ENCODE measurements around the gene MT1B. TPM values are rescaled to one million over a fixed set of nuclear protein-coding genes. Genes with fewer than 3 reads are reported as not detected.

Gene MT1B
- total and polyA plus RNA-seq, 7 donors = not detected

DNA sequence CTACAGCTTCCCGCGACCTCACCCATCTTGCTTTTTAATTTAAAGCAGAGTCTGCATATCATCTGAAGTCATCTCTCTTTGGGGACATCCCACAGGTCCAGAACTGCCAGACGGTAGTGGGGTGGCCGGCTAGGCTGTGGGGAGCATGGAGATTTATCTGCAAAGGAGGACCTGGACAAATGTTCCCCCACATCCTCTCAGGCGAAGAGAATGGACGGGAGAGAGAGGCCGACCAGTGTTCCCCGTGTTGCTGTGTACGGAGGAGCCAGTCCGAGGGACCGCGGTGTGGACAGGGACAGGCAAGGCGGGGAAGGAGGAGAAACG, 19.9 kb upstream of the MT1B start:
- no peaks in the 10 kb centered on the region for H3K9me3 ChIP-seq
- peak in 1 of 4 donors; percentile 19 for ATAC-seq
- 40 to 46% (median 41%) methylated on average over 12 to 14 of the region's 14 CpGs for WGBS, 3 donors
- DNase-seq = no peak
- H3K27ac ChIP-seq = peak overlapping the region; percentile 34
- H3K36me3 ChIP-seq (ENCODE audit: insufficient read depth in 1 of 2, low read depth in 1 of 2) = no peaks in the 10 kb centered on the region
- TF ChIP-seq, protein P1, sequence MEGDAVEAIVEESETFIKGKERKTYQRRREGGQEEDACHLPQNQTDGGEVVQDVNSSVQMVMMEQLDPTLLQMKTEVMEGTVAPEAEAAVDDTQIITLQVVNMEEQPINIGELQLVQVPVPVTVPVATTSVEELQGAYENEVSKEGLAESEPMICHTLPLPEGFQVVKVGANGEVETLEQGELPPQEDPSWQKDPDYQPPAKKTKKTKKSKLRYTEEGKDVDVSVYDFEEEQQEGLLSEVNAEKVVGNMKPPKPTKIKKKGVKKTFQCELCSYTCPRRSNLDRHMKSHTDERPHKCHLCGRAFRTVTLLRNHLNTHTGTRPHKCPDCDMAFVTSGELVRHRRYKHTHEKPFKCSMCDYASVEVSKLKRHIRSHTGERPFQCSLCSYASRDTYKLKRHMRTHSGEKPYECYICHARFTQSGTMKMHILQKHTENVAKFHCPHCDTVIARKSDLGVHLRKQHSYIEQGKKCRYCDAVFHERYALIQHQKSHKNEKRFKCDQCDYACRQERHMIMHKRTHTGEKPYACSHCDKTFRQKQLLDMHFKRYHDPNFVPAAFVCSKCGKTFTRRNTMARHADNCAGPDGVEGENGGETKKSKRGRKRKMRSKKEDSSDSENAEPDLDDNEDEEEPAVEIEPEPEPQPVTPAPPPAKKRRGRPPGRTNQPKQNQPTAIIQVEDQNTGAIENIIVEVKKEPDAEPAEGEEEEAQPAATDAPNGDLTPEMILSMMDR (IDR thresholded peaks at IDR 0.05) = no peak
- peaks cover 0 to 2% (median 0%) of the 10 kb centered on the region in 3 donors for H3K27me3 ChIP-seq (ENCODE audit: insufficient read depth in 3 of 3, low read length in 2 of 3)
- intact Hi-C loops (cut with DNase I) = loop anchor here in 1 of 2 donors (5.0 kb wide), 1 partner anchor 41 kb away; no protein-coding TSS in a partner anchor
- peak overlapping the region; percentile 67 for H3K4me3 ChIP-seq
- peaks cover 16% of the 10 kb centered on the region for H3K4me1 ChIP-seq

DNA sequence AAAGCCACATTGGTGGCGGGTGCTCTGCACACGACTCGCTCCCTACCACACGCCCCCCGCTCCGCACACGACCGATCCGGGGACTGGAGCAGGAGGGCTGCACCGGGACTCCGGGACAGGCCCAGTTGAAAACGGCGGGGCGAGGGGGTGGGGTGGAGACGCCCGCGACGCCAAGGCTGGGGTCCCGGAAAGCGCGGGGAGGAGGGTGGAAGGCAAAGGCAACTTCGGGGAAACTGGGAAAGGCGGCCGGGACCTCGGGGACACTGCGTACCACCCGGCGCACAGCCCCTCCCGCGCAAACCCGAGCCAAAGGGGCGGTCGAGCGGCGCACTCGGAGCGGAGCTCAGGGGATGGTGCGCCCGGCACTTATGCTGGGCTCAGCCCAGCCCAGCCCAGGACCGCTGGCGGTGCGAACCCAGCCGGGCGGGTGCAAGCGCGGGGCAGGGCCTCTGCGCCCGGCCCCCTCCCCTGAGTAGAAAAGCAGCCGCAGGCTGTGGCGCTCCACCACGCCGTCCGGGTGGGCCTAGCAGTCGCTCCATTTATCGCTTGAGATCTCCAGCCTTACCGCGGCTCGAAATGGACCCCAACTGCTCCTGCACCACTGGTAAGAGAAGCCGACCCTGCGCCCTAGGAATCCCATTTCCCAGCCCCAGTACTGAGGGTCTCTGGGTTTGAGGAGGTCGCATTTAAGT, 19.4 kb upstream of the MT1B start, which contains the start of gene MT1M:
MT1M (plus strand) TSS at position 504 of the 692 bp plus-strand sequence; CDS start at position 577, 73 bp downstream.
- DNase-seq = peak; percentile 82 to 85
- intact Hi-C loops (cut with DNase I) = loop anchor here in 1 of 2 donors (5.0 kb wide), 1 partner anchor 40 kb away; no protein-coding TSS in a partner anchor
- Histone ChIP-seq H3K27ac (peak within 1 kb of the TSS; percentile 34), H3K36me3 (ENCODE audit: insufficient read depth in 1 of 2, low read depth in 1 of 2) (no peaks in the 10 kb centered on the region), H3K4me3 (peak within 1 kb of the TSS; percentile 67), H3K4me1 (peaks cover 12% of the 10 kb centered on the region), H3K9me3 (no peaks in the 10 kb centered on the region), H3K27me3 (ENCODE audit: insufficient read depth in 3 of 3, low read length in 2 of 3) (peaks cover 0 to 2% (median 0%) of the 10 kb centered on the region in 3 donors)
- WGBS, 3 donors = 3 to 6% (median 4%) methylated on average over 44 to 61 of the region's 61 CpGs
- ATAC-seq = peak; percentile 59 to 71 (median 65)
- TF ChIP-seq, protein P1 (IDR thresholded peaks at IDR 0.05) = no peak

DNA sequence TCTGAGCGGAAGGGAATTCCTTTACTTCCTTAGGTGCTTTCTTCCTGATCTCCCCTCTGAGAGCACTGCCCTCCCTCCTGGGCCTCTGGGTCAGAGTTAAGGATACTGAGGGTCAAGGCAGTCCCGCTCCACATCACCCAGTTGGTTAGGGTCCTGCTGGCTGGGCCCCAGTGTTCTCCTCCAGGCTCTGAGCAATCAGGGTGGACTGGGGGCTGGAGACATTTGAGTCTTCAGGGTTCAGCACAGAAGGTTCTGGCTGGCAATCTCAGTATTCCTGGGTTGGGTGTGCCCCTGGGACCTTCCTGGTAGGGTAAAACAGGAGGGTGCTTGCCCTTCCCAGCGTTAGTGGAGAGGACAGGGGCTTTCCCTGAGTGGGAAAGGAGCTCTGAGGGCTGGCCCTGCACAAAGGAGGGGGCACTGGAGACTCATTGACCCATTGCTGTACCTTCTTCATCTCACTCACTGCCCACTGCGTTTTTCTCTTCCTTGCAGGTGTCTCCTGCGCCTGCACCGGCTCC, 18.8 kb upstream of the MT1B start:
- Histone ChIP-seq H3K9me3 (no peaks in the 10 kb centered on the region), H3K4me1 (peaks cover 12% of the 10 kb centered on the region), H3K27ac (peak overlapping the region; percentile 34), H3K36me3 (ENCODE audit: insufficient read depth in 1 of 2, low read depth in 1 of 2) (no peaks in the 10 kb centered on the region), H3K4me3 (peak overlapping the region; percentile 67), H3K27me3 (ENCODE audit: insufficient read depth in 3 of 3, low read length in 2 of 3) (peaks cover 0 to 2% (median 0%) of the 10 kb centered on the region in 3 donors)
- WGBS, 3 donors = 59 to 65% (median 60%) methylated on average over 6 of the region's 6 CpGs
- DNase-seq (no peak), ATAC-seq (peak in 1 of 4 donors; percentile 6)
- TF ChIP-seq, protein P1 (IDR thresholded peaks at IDR 0.05) = no peak
- intact Hi-C loops (cut with DNase I) = loop anchor here in 1 of 2 donors (5.0 kb wide), 1 partner anchor 39 kb away; no protein-coding TSS in a partner anchor

DNA sequence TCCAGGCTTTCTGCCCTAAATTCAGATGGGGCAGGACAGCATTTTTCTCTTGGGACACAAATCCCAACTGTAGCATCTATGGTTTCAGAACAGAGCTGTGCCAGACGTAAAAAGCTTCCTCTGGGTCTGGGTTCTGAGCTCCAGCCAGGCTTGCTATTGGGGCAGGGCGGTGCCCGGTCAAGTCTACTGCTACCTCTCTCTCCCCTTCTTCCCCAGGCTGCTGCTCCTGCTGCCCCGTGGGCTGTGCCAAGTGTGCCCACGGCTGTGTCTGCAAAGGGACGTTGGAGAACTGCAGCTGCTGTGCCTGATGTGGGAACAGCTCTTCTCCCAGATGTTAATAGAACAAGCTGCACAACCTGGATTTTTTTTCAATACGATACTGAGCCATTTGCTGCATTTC, 18.2 kb upstream of the MT1B start:
- ATAC-seq = no peak
- intact Hi-C loops (cut with DNase I) = loop anchor here in 1 of 2 donors (5.0 kb wide), 1 partner anchor 39 kb away; no protein-coding TSS in a partner anchor
- Histone ChIP-seq H3K27me3 (ENCODE audit: insufficient read depth in 3 of 3, low read length in 2 of 3) (peaks cover 0 to 2% (median 0%) of the 10 kb centered on the region in 3 donors), H3K4me1 (peaks cover 13% of the 10 kb centered on the region), H3K4me3 (no peak overlapping the region), H3K36me3 (ENCODE audit: insufficient read depth in 1 of 2, low read depth in 1 of 2) (no peaks in the 10 kb centered on the region), H3K27ac (no peak overlapping the region), H3K9me3 (no peaks in the 10 kb centered on the region)
- 59 to 73% (median 70%) methylated on average over 7 of the region's 7 CpGs for WGBS, 3 donors
- TF ChIP-seq, protein P1 (IDR thresholded peaks at IDR 0.05) = no peak
- no peak for DNase-seq
